ENCODE results near the gene MAGED1.

DNA sequence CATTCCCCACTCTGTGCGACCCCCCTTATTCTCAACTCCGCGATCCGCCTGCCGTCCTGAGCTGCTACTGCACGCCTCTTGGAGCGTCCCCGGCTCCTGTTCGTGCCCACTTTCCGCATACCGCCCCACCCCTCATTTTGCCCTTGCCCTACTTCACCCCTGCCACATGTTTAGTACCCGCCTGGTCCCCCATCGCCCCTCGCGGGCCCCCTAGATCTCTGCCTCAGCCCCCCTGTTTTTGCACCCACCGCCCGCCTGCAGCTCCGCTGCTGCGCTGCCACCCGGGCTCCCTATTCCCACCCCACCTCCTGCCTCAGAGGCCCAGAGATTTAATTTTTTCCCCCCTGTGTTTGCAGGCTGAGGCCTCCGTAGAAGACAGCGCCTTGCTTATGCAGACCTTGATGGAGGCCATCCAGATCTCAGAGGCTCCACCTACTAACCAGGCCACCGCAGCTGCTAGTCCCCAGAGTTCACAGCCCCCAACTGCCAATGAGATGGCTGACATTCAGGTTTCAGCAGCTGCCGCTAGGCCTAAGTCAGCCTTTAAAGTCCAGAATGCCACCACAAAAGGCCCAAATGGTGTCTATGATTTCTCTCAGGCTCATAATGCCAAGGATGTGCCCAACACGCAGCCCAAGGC, 1.4 kb downstream of the MAGED1 start:
- TF ChIP-seq POLR2A (IDR thresholded peaks at IDR 0.05), result peak in 1 of 2 donors; percentile 23
- TF ChIP-seq, protein P1, sequence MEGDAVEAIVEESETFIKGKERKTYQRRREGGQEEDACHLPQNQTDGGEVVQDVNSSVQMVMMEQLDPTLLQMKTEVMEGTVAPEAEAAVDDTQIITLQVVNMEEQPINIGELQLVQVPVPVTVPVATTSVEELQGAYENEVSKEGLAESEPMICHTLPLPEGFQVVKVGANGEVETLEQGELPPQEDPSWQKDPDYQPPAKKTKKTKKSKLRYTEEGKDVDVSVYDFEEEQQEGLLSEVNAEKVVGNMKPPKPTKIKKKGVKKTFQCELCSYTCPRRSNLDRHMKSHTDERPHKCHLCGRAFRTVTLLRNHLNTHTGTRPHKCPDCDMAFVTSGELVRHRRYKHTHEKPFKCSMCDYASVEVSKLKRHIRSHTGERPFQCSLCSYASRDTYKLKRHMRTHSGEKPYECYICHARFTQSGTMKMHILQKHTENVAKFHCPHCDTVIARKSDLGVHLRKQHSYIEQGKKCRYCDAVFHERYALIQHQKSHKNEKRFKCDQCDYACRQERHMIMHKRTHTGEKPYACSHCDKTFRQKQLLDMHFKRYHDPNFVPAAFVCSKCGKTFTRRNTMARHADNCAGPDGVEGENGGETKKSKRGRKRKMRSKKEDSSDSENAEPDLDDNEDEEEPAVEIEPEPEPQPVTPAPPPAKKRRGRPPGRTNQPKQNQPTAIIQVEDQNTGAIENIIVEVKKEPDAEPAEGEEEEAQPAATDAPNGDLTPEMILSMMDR (IDR thresholded peaks at IDR 0.05), result no peak
